ENCODE data around the gene MORN5. TPM values are rescaled to one million over a fixed set of nuclear protein-coding genes. Genes with fewer than 3 reads are reported as not detected.

MORN5 gene
- total and polyA plus RNA-seq, 2 experiments from 2014 or later, result not detected

DNA sequence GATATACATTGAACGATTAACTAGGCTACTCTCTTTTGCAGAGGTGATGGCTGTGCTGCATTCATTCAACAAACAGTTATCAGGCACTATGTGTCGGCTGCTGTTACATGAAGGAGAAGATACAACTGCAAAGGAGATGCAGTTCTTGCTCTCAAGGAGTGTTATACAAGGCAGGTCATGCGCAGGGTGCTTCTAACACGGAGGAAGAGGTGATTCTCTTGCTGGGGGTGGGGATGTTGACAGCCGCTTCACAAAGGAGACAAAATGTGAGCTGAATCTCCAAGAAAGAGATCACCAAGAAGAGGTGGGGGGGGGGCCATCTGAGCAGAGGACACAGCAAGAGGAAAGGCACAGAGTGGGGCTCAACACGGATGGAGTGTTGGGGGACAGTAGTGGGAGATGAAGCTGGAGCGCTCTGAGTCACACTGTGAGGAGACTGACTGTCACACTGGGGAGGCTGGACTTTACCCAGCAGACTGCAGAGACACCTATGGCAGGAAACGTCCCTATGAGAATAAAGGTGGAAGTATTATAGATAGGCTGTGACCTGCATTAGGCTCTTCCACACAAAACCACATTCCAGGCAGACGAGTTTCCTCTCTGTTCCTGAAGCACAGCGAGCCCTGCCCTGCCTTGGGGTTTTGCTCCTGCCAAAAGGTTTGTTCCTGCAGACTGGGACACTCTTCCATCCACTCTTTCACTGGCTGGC is 21.0 kb upstream of the MORN5 start:
- no peaks in the 10 kb centered on the region for H4K20me1 ChIP-seq (ENCODE audit: insufficient read depth)
- no peak overlapping the region for H2AFZ ChIP-seq
- peaks cover 5% of the 10 kb centered on the region for H3K4me1 ChIP-seq (ENCODE audit: insufficient read depth)
- H3K9ac ChIP-seq, result no peak overlapping the region
- no peaks in the 10 kb centered on the region for H3K79me2 ChIP-seq (ENCODE audit: insufficient read depth)
- no peak for TF ChIP-seq EZH2phosphoT487 (IDR thresholded peaks at IDR 0.05; ENCODE audit: insufficient read depth, low read depth)
- no peak for TF ChIP-seq EZH2 (IDR thresholded peaks at IDR 0.05; ENCODE audit: insufficient read depth, poor library complexity, severe bottlenecking)
- in situ Hi-C loops (cut with MboI), result no loop called here
- 64 to 68% methylated on average over 9 to 10 of the region's 10 CpGs for WGBS, 2 experiments (ENCODE audit: low coverage in 1 of 2, low lambda C conversion rate in 2 of 2, missing lambda C conversion rate in 2 of 2)
- no peak overlapping the region for H3K4me2 ChIP-seq (ENCODE audit: unreplicated experiment)
- H3K9me2 ChIP-seq (ENCODE audit: insufficient read depth), result no peaks in the 10 kb centered on the region
- H3K36me3 ChIP-seq (ENCODE audit: low read depth), result no peaks in the 10 kb centered on the region; the same call in 1 of the 2 replicates
- no peak overlapping the region for H3K27ac ChIP-seq
- DNase-seq, result no peak
- no peaks in the 10 kb centered on the region for H3K9me3 ChIP-seq (ENCODE audit: low read depth)
- H3F3A ChIP-seq (ENCODE audit: insufficient read depth), result no peaks in the 10 kb centered on the region
- H3K27me3 ChIP-seq (replicated peaks; ENCODE audit: insufficient read depth), result no peaks in the 10 kb centered on the region
- no peak overlapping the region for H3K4me3 ChIP-seq

DNA sequence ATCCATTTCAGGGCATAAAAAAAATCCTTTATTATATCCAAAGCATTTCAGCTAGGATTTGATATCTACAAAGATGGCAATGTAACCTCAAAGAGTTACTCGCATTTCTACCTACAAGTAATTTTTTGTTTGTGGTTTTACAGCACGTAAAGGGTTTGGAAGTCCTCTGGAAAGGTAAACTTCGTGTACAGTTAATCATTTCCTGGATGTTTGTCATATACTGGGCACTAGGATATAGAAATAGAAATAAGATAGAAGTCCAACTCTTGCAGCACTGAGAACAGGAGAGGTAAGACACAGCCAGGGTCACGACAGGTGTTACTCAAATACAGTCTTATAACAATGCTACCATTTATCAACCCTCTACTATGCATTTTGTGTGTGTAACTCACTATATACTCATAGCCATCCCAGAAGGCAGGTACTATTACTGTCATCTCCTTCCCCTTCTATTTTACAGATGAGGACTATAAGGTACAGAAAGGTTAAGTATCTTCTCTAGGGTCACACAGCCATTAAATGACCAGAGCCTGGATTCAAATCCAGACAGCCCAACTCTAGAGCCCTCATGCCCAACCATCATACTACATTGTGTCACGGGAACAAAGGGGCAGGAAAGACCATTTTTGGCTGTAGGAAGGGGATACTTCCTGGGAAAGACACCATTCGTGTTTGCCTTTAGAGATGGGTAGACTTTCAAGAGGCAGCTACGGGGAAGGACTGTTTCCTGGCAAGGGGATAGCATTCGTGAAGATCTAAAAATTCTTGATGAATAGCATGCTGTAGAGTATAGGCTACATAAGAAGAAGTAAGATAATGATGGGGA is 19.1 kb upstream of the MORN5 start:
- Histone ChIP-seq H3K9me2 (ENCODE audit: insufficient read depth) (no peaks in the 10 kb centered on the region), H4K20me1 (ENCODE audit: insufficient read depth) (no peaks in the 10 kb centered on the region), H3K4me3 (no peak overlapping the region), H3K27ac (no peak overlapping the region), H3K9ac (no peak overlapping the region), H3K27me3 (replicated peaks; ENCODE audit: insufficient read depth) (no peaks in the 10 kb centered on the region), H3K9me3 (ENCODE audit: low read depth) (no peaks in the 10 kb centered on the region), H2AFZ (no peak overlapping the region), H3K4me1 (ENCODE audit: insufficient read depth) (no peaks in the 10 kb centered on the region), H3F3A (ENCODE audit: insufficient read depth) (no peaks in the 10 kb centered on the region), H3K79me2 (ENCODE audit: insufficient read depth) (no peaks in the 10 kb centered on the region), H3K4me2 (ENCODE audit: unreplicated experiment) (no peak overlapping the region), H3K36me3 (ENCODE audit: low read depth) (no peaks in the 10 kb centered on the region; the same call in 1 of the 2 replicates)
- TF ChIP-seq EZH2 (IDR thresholded peaks at IDR 0.05; ENCODE audit: insufficient read depth, poor library complexity, severe bottlenecking), result no peak
- 93% methylated on average over 8 of the region's 8 CpGs for WGBS, 2 experiments (ENCODE audit: low coverage in 1 of 2, low lambda C conversion rate in 2 of 2, missing lambda C conversion rate in 2 of 2)
- no peak for DNase-seq
- in situ Hi-C loops (cut with MboI), result no loop called here

DNA sequence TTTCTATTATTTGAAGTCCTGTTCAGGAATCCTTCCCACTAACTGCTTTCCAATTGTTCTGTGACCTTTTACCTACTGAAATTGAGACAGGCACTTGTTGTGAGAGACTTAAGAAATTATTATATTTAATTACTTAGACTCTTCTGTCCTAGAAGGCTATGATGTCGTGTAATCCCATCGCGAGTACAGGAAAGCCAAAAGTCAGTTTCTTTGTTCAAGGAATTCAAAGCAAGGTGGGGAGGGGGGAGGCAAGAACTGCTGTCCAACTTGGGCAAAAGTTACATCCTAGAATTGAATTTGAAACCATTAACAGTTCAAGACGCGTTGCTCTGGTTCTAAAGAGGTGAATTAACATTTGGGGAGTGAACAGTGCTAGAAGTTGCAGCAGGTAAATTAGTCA is 18.0 kb upstream of the MORN5 start:
- no peaks in the 10 kb centered on the region; the same call in 1 of the 2 replicates for H3K36me3 ChIP-seq (ENCODE audit: low read depth)
- no peaks in the 10 kb centered on the region for H3F3A ChIP-seq (ENCODE audit: insufficient read depth)
- no peaks in the 10 kb centered on the region for H3K4me1 ChIP-seq (ENCODE audit: insufficient read depth)
- H3K4me2 ChIP-seq (ENCODE audit: unreplicated experiment), result no peak overlapping the region
- no peak for DNase-seq
- in situ Hi-C loops (cut with MboI), result no loop called here
- WGBS, 2 experiments (ENCODE audit: low coverage in 1 of 2, low lambda C conversion rate in 2 of 2, missing lambda C conversion rate in 2 of 2), result 96% methylated on average over 5 of the region's 5 CpGs
- H2AFZ ChIP-seq, result no peak overlapping the region
- H3K9me2 ChIP-seq (ENCODE audit: insufficient read depth), result no peaks in the 10 kb centered on the region
- no peaks in the 10 kb centered on the region for H3K79me2 ChIP-seq (ENCODE audit: insufficient read depth)
- TF ChIP-seq EZH2phosphoT487 (IDR thresholded peaks at IDR 0.05; ENCODE audit: insufficient read depth, low read depth) (no peak), EZH2 (IDR thresholded peaks at IDR 0.05; ENCODE audit: insufficient read depth, poor library complexity, severe bottlenecking) (no peak)
- no peak overlapping the region for H3K4me3 ChIP-seq
- no peaks in the 10 kb centered on the region for H3K9me3 ChIP-seq (ENCODE audit: low read depth)
- no peaks in the 10 kb centered on the region for H3K27me3 ChIP-seq (replicated peaks; ENCODE audit: insufficient read depth)
- no peak overlapping the region for H3K27ac ChIP-seq
- no peak overlapping the region for H3K9ac ChIP-seq
- no peaks in the 10 kb centered on the region for H4K20me1 ChIP-seq (ENCODE audit: insufficient read depth)

DNA sequence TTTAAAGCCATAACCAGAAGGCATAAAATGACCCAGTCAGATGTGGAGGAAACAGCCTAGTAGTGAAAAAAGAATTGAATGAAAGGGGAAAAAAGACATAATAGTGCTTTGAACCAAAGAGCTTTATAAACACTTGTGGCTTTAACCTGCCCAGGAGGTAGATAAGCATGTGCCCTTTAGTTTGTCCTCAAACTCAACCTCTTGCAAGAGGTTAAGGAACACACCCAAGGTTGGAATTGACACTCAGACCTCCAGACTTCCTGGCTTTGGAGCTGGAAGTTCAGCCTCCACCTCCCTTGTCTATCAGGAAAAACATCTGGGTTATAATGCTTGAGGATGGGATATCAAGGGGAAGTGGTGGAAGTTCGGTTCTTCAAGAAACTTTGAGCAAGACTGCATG is 16.4 kb upstream of the MORN5 start:
- Histone ChIP-seq H3K4me2 (ENCODE audit: unreplicated experiment) (no peak overlapping the region), H3K9me2 (ENCODE audit: insufficient read depth) (no peaks in the 10 kb centered on the region), H3K9ac (no peak overlapping the region), H3K27ac (no peak overlapping the region), H3K9me3 (ENCODE audit: low read depth) (no peaks in the 10 kb centered on the region), H3K36me3 (ENCODE audit: low read depth) (peaks cover 4% of the 10 kb centered on the region; the same call in 1 of the 2 replicates), H3K4me1 (ENCODE audit: insufficient read depth) (no peaks in the 10 kb centered on the region), H3K4me3 (no peak overlapping the region), H3K79me2 (ENCODE audit: insufficient read depth) (no peaks in the 10 kb centered on the region), H2AFZ (no peak overlapping the region), H3K27me3 (replicated peaks; ENCODE audit: insufficient read depth) (no peaks in the 10 kb centered on the region), H3F3A (ENCODE audit: insufficient read depth) (no peaks in the 10 kb centered on the region), H4K20me1 (ENCODE audit: insufficient read depth) (no peaks in the 10 kb centered on the region)
- in situ Hi-C loops (cut with MboI), result no loop called here
- no peak for DNase-seq
- TF ChIP-seq EZH2 (IDR thresholded peaks at IDR 0.05; ENCODE audit: insufficient read depth, poor library complexity, severe bottlenecking) (no peak), EZH2phosphoT487 (IDR thresholded peaks at IDR 0.05; ENCODE audit: insufficient read depth, low read depth) (no peak)
- WGBS, 2 experiments (ENCODE audit: low coverage in 1 of 2, low lambda C conversion rate in 2 of 2, missing lambda C conversion rate in 2 of 2), result 100% methylated on average over 1 of the region's 1 CpG

Measured in GM23248 (cell line).